Activated T-cell treated with anti-CD3 and anti-CD28 coated beads, Interleukin-2, amount 50 U/mL, for 24 hours (primary cell): ENCODE results near the gene RNGTT.
"Not testable (repeated sequence)": the region's sequence is repeated elsewhere in the genome, so short reads cannot be mapped to it uniquely, and the experiment has no call there.

Experiments used
- DNase-seq: peaks from one replicate; pipeline ENCODE4 v3.0.0-alpha.2; 2020
- H3K27ac Mint-ChIP-seq: 2 replicates; pipeline ENCODE4 v1.8.0; 2020; ENCODE audit warnings: mild to moderate bottlenecking, mixed read lengths
- H3K27me3 Mint-ChIP-seq: 2 replicates; pipeline ENCODE4 v1.8.0; 2020; ENCODE audit warnings: mixed read lengths
- H3K36me3 Mint-ChIP-seq: 2 replicates; pipeline ENCODE4 v1.8.0; 2020; ENCODE audit warnings: low read depth, mixed read lengths
- H3K4me1 Mint-ChIP-seq: 2 replicates; pipeline ENCODE4 v1.8.0; 2020; ENCODE audit warnings: low read depth, mixed read lengths
- H3K4me3 Mint-ChIP-seq: 2 replicates; pipeline ENCODE4 v1.8.0; 2020; ENCODE audit warnings: mild to moderate bottlenecking, moderate library complexity, mixed read lengths
- H3K9me3 Mint-ChIP-seq: 2 replicates; pipeline ENCODE4 v1.8.0; 2020; ENCODE audit warnings: mixed read lengths

Gene RNGTT

GRCh38 chr6:88741071-88741470 is 222.3 kb downstream of the RNGTT start:
- Mint-ChIP-seq H3K27me3 (no peaks in the 10 kb centered on the region), H3K36me3 (peaks cover 58% of the 10 kb centered on the region), H3K4me3 (no peak overlapping the region), H3K4me1 (peaks cover 4% of the 10 kb centered on the region), H3K27ac (no peak overlapping the region), H3K9me3 (peaks cover 7% of the 10 kb centered on the region)
- no peak for DNase-seq

DNA sequence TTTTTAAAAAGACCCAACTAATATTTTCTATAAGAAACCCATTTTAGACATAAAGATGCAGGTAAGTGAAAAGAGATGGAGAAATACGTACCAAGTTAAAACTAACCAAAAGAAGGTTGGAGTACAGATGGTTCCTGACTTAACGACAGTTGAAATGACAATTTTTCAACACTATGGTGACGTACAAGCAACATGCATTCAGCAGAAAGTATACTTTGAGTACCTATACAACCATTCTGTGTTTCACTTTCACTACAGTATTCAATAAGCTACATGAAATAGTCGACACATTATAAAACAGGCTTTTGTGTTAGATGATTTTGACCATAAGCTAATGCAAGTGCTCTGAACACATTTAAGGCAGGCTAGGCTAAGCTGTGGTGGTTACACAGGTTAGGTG is 228.9 kb downstream of the RNGTT start:
- Mint-ChIP-seq H3K4me1 (peaks cover 10% of the 10 kb centered on the region), H3K9me3 (no peaks in the 10 kb centered on the region), H3K4me3 (no peak overlapping the region), H3K27ac (no peak overlapping the region), H3K27me3 (no peaks in the 10 kb centered on the region), H3K36me3 (peaks cover 72% of the 10 kb centered on the region)
- DNase-seq: no peak

DNA sequence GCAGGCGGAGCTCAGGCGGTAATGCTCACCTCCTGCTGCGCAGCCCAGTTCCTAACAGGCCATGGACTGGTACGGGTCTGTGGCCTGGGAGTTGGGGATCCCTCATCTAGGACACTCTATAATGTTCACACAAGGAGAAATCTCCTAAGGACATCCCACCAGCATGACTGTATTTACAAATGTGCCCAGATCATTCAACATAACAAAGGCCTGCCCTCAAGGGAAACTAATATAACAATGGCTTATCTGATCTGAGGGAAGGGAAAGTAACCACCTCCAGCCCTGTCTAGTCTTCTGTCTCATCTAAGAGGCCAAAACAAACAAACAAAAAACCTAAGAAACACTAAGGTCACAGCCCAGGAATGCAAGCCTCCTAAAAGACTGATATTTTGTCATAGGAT is 232.8 kb downstream of the RNGTT start:
- DNase-seq: no peak
- H3K36me3 Mint-ChIP-seq: peaks cover 55% of the 10 kb centered on the region
- no peak overlapping the region for H3K4me3 Mint-ChIP-seq

DNA sequence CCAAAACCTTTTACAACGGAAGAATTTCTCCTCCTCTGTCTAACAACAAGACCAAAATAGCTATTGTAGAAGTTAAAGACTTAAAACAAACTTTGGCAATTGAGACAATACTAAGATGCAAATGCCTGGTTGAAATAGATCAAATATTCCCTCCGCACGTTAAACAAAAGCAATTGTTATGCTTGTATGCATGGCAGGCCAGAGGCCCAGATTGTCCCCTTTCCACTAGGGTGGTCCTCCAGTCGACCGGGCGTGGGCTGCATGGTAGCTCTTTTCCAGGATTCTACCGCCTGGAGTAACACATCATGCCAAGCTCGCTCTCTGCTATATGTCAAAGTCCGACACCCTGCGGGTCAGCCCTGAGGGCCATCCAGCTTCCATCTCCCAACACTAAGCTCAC is 234.7 kb downstream of the RNGTT start:
- Mint-ChIP-seq H3K36me3 (peaks cover 50% of the 10 kb centered on the region), H3K4me3 (no peak overlapping the region), H3K4me1 (peaks cover 27% of the 10 kb centered on the region), H3K9me3 (no peaks in the 10 kb centered on the region), H3K27me3 (no peaks in the 10 kb centered on the region), H3K27ac (no peak overlapping the region)
- no peak for DNase-seq

More for the DNA sequence above, 232.8 kb downstream of the RNGTT start:
- H3K9me3 Mint-ChIP-seq: no peaks in the 10 kb centered on the region
- no peak overlapping the region for H3K27ac Mint-ChIP-seq
- H3K4me1 Mint-ChIP-seq: peaks cover 18% of the 10 kb centered on the region
- no peaks in the 10 kb centered on the region for H3K27me3 Mint-ChIP-seq

- peaks cover 20% of the 10 kb centered on the region for H3K4me1 Mint-ChIP-seq
- not testable (repeated sequence) for H3K27ac Mint-ChIP-seq, H3K9me3 Mint-ChIP-seq
These were observed 237.0 kb downstream of the RNGTT start for GRCh38 chr6:88726409-88726808.

GRCh38 chr6:88725111-88725975 is 238.1 kb downstream of the RNGTT start:
- no peaks in the 10 kb centered on the region for H3K9me3 Mint-ChIP-seq
- peak overlapping the region; percentile 29 for H3K4me3 Mint-ChIP-seq
- H3K36me3 Mint-ChIP-seq: peaks cover 35% of the 10 kb centered on the region
- no peaks in the 10 kb centered on the region for H3K27me3 Mint-ChIP-seq
- peak; percentile 36 for DNase-seq
- H3K4me1 Mint-ChIP-seq: peaks cover 20% of the 10 kb centered on the region
- peak overlapping the region; percentile 82 for H3K27ac Mint-ChIP-seq

More at GRCh38 chr6:88726409-88726808, 237.0 kb downstream of the RNGTT start:
- not testable (repeated sequence) for H3K4me3 Mint-ChIP-seq, DNase-seq, H3K27me3 Mint-ChIP-seq
- H3K36me3 Mint-ChIP-seq: peaks cover 41% of the 10 kb centered on the region

DNA sequence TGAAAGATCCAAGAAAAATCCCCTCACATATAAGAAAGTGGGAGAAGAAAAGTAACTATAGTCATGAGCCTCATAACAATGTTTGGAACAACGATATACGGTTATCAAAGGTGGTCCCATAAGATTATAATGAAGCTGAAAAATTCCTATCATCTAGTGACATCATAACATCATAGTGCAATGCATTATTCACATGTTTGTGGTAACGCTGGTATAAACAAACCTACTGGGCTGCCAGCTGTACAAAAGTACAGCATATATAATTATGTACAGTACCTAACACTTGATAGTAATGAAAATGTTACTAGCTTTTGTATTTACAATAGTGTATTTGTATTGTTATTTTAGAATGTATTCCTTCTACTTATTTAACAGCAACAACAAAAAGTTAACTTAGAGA is 240.7 kb downstream of the RNGTT start:
- no peaks in the 10 kb centered on the region for H3K27me3 Mint-ChIP-seq
- no peaks in the 10 kb centered on the region for H3K9me3 Mint-ChIP-seq
- H3K4me1 Mint-ChIP-seq: peaks cover 20% of the 10 kb centered on the region
- no peak for DNase-seq
- H3K36me3 Mint-ChIP-seq: peaks cover 23% of the 10 kb centered on the region
- no peak overlapping the region for H3K27ac Mint-ChIP-seq
- no peak overlapping the region for H3K4me3 Mint-ChIP-seq

DNA sequence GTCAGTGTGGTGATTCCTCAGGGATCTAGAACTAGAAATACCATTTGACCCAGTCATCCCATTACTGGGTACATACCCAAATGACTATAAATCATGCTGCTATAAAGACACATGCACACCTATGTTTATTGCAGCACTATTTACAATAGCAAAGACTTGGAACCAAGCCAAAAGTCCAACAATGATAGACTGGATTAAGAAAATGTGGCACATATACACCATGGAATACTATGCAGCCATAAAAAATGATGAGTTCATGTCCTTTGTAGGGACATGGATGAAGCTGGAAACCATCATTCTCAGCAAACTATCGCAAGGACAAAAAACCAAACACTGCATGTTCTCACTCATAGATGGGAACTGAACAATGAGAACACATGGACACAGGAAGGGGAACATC is 247.0 kb downstream of the RNGTT start:
- not testable (repeated sequence) for H3K4me1 Mint-ChIP-seq, H3K27ac Mint-ChIP-seq, H3K4me3 Mint-ChIP-seq, H3K9me3 Mint-ChIP-seq, H3K27me3 Mint-ChIP-seq, DNase-seq
- H3K36me3 Mint-ChIP-seq: peaks cover 28% of the 10 kb centered on the region

DNA sequence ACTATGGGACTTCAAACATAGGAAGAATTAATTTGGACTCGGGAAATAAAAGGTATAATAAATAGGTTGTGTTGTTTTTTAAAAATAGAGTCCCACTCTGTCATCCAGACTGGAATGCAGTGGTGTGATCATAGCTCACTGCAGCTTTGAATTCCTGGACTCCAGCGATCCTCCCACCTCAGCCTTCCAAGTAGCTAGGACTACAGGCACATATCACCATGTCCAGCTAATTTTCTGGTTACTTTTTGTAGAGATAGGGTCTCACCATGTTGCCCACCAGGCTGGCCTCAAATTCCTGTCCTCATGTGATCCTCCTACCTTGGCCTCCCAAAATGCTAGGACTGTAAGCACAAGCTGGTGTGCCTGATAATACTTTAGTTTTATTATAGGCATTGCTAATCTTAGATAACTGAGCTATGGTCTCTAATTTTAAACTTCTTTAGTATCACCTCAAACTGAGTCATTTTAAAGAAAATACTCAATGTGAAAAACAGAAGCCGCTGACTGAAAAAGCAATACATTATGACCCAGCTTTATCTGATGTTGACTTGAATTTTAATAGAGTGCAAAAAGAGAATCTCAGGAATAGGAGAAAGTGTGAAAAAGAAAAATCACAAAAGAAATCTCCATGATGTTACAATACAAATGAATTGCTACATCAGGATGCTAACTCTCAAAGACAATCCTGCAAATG is 251.0 kb downstream of the RNGTT start:
- no peak for DNase-seq
- Mint-ChIP-seq H3K4me1 (peaks cover 4% of the 10 kb centered on the region), H3K27ac (no peak overlapping the region), H3K4me3 (no peak overlapping the region), H3K36me3 (peaks cover 16% of the 10 kb centered on the region), H3K27me3 (no peaks in the 10 kb centered on the region), H3K9me3 (peaks cover 7% of the 10 kb centered on the region)

- H3K27ac Mint-ChIP-seq: no peak overlapping the region
- H3K36me3 Mint-ChIP-seq: peaks cover 6% of the 10 kb centered on the region
- no peaks in the 10 kb centered on the region for H3K27me3 Mint-ChIP-seq
- peaks cover 2% of the 10 kb centered on the region for H3K9me3 Mint-ChIP-seq
- DNase-seq: no peak
- H3K4me3 Mint-ChIP-seq: no peak overlapping the region
- peaks cover 16% of the 10 kb centered on the region for H3K4me1 Mint-ChIP-seq
These were observed 253.6 kb downstream of the RNGTT start for GRCh38 chr6:88709819-88710246.

GRCh38 chr6:88708197-88708744 is 255.1 kb downstream of the RNGTT start:
- DNase-seq: no peak
- H3K4me3 Mint-ChIP-seq: no peak overlapping the region
- peaks cover 8% of the 10 kb centered on the region for H3K36me3 Mint-ChIP-seq
- H3K4me1 Mint-ChIP-seq: peaks cover 23% of the 10 kb centered on the region
- H3K27me3 Mint-ChIP-seq: no peaks in the 10 kb centered on the region
- peaks cover under 1% of the 10 kb centered on the region for H3K9me3 Mint-ChIP-seq
- no peak overlapping the region for H3K27ac Mint-ChIP-seq

DNA sequence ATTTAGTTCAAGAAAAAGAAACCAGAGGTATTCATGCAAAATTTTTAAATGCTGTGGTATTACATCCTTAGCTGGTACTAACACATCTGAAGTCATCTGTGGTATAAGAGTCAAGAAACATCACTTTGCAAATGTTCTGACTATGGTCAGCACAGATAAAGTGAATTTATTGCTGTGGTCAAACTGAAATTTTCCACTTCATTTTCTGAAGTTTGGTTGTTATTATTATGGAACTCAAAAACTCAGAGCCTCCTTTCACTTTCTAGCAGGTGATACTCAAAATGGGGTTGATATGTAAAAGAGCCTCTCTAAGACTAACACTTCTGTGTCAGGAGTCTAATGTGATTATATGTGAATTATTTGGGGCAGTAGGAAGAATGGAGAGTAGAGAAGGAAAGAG is 257.8 kb downstream of the RNGTT start:
- Mint-ChIP-seq H3K4me1 (peaks cover 22% of the 10 kb centered on the region), H3K27ac (no peak overlapping the region), H3K36me3 (peaks cover 10% of the 10 kb centered on the region), H3K27me3 (no peaks in the 10 kb centered on the region), H3K4me3 (no peak overlapping the region), H3K9me3 (peaks cover 2% of the 10 kb centered on the region)
- DNase-seq: no peak

GRCh38 chr6:88704980-88705379 is 258.4 kb downstream of the RNGTT start:
- Mint-ChIP-seq H3K4me3 (no peak overlapping the region), H3K36me3 (peaks cover 10% of the 10 kb centered on the region), H3K27ac (no peak overlapping the region), H3K9me3 (peaks cover 2% of the 10 kb centered on the region), H3K27me3 (no peaks in the 10 kb centered on the region), H3K4me1 (peaks cover 26% of the 10 kb centered on the region)
- DNase-seq: no peak

DNA sequence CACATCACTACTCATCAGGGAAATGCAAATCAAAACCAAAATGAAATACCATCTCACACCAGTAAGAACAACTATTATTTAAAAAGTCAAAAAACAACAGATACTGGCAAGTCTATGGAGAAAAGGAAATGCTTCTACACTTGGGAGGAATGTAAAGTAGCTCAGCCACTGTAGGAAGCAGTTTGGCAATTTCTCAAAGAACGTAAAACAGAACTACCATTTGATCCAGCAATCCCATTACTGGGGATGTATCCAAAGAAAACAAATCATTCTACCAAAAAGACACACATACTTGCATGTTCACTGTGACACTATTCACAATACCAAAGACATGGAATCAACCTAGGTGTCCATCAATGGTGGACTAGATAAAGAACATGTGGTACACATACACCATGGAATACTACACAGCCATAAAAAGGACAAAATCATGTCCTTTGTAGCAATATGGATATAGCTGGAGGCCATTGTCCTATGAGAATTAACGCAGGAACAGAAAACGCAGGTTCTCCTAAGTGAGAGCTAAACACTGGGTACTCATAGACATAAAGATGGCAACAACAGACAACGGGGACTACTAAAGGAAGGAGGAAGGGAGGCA is 260.4 kb downstream of the RNGTT start:
- DNase-seq: no peak
- Mint-ChIP-seq H3K27me3 (no peaks in the 10 kb centered on the region), H3K4me3 (no peak overlapping the region), H3K9me3 (peaks cover 2% of the 10 kb centered on the region), H3K4me1 (peaks cover 31% of the 10 kb centered on the region), H3K27ac (no peak overlapping the region), H3K36me3 (peaks cover 10% of the 10 kb centered on the region)
